Ascending aorta (tissue), 2 donors: ENCODE measurements around the gene WEE1. TPM values are rescaled to one million over a fixed set of nuclear protein-coding genes. Genes with fewer than 3 reads are reported as not detected.

Experiments
- DNase-seq, 2 donors: peaks; one replicate each; pipeline ENCODE4 v3.0.0-alpha.2; 2019; ENCODE audit warnings: low spot score in 2 of 2
- H3K27ac ChIP-seq, 2 donors: fragments of 200-600 bp; sonication (generic); one replicate each; pipeline ENCODE4 v1.5.1; 2016 to 2017; ENCODE audit warnings: mild to moderate bottlenecking in 1 of 2
- H3K27me3 ChIP-seq: fragments of 200-600 bp; sonication (generic); one replicate; pipeline ENCODE4 v1.5.1; 2017
- H3K36me3 ChIP-seq, 2 donors: fragments of 200-600 bp; sonication (generic); one replicate each; pipeline ENCODE4 v1.5.1; 2016
- H3K4me1 ChIP-seq, 2 donors: fragments of 200-600 bp; sonication (generic); one replicate each; pipeline ENCODE4 v1.5.1; 2016 to 2017; ENCODE audit warnings: mild to moderate bottlenecking in 1 of 2
- H3K4me3 ChIP-seq, 2 donors: fragments of 200-600 bp; sonication (generic); one replicate each; pipeline ENCODE4 v1.5.1; 2016 to 2017; ENCODE audit warnings: mild to moderate bottlenecking in 1 of 2
- H3K9me3 ChIP-seq, 2 donors: fragments of 200-600 bp; sonication (generic); one replicate each; pipeline ENCODE4 v1.5.1; 2016
- CTCF ChIP-seq, 3 experiments: fragments of 200-600 bp in 2 of 3; fragments of 450-650 bp in 1 of 3; sonication (generic) in 2 of 3; IDR thresholded peaks; one replicate each; pipeline ENCODE4 v1.5.1; 2016 to 2019; ENCODE audit warnings: antibody characterized with exemption in 3 of 3, mild to moderate bottlenecking in 1 of 3, moderate library complexity in 1 of 3
- intact Hi-C: fragments of 100-400 bp; cut with DNase I; formaldehyde crosslinking; loops from one replicate; pipeline ENCODE4 v1.15.1; 2023
- total RNA-seq: library from RNA; depleted of rRNA; stranded (reverse); fragments of >200 nt; gene quantifications from one replicate; pipeline ENCODE4 v1.1.0, GENCODE V29; 2016

WEE1 gene
- total RNA-seq, 1 donor from 2014 or later, result 20.8 TPM

- H3K4me1 ChIP-seq, result peaks cover 32 to 54% of the 10 kb centered on the region in 2 donors
- no peaks in the 10 kb centered on the region for H3K36me3 ChIP-seq
- H3K27ac ChIP-seq, result peak overlapping the region; percentile 93 to 96
- H3K27me3 ChIP-seq, result no peaks in the 10 kb centered on the region
- intact Hi-C loops, result loop anchor here (5.0 kb wide), 1 partner anchor 206 kb away; no protein-coding TSS in a partner anchor
- no peak for DNase-seq
- no peak overlapping the region for H3K4me3 ChIP-seq
- TF ChIP-seq CTCF (IDR thresholded peaks at IDR 0.05), result no peak
- no peaks in the 10 kb centered on the region for H3K9me3 ChIP-seq
These were observed 5.2 kb upstream of the WEE1 start for GRCh38 chr11:9568161-9568853.

GRCh38 chr11:9568854-9569587 lies 4.4 kb upstream of the WEE1 start:
- no peak for TF ChIP-seq CTCF (IDR thresholded peaks at IDR 0.05)
- DNase-seq, result peak in 1 of 2 donors; percentile 82
- Histone ChIP-seq H3K4me1 (peaks cover 32 to 54% of the 10 kb centered on the region in 2 donors), H3K27me3 (no peaks in the 10 kb centered on the region), H3K27ac (peak overlapping the region; percentile 93 to 96), H3K4me3 (peak overlapping the region in 1 of 2 donors; percentile 45), H3K36me3 (no peaks in the 10 kb centered on the region), H3K9me3 (no peaks in the 10 kb centered on the region)
- intact Hi-C loops, result loop anchor here (5.0 kb wide), 1 partner anchor 207 kb away; no protein-coding TSS in a partner anchor

GRCh38 chr11:9569588-9570164 lies 3.8 kb upstream of the WEE1 start:
- intact Hi-C loops, result loop anchor here (5.0 to 10.0 kb wide), 3 partner anchors 188 to 1235 kb away; partner anchors contain the start of gene EIF4G2
- H3K4me1 ChIP-seq, result peaks cover 32 to 54% of the 10 kb centered on the region in 2 donors
- no peaks in the 10 kb centered on the region for H3K9me3 ChIP-seq
- DNase-seq, result no peak
- H3K4me3 ChIP-seq, result peak overlapping the region in 1 of 2 donors; percentile 45
- peak overlapping the region; percentile 93 to 96 for H3K27ac ChIP-seq
- H3K27me3 ChIP-seq, result no peaks in the 10 kb centered on the region
- no peaks in the 10 kb centered on the region for H3K36me3 ChIP-seq
- no peak for TF ChIP-seq CTCF (IDR thresholded peaks at IDR 0.05)

GRCh38 chr11:9570313-9571025 lies 3.0 kb upstream of the WEE1 start:
- no peak for TF ChIP-seq CTCF (IDR thresholded peaks at IDR 0.05)
- Histone ChIP-seq H3K9me3 (no peaks in the 10 kb centered on the region), H3K27ac (peak overlapping the region; percentile 93 to 96), H3K4me3 (no peak overlapping the region), H3K36me3 (no peaks in the 10 kb centered on the region), H3K4me1 (peaks cover 32 to 50% of the 10 kb centered on the region in 2 donors), H3K27me3 (no peaks in the 10 kb centered on the region)
- intact Hi-C loops, result loop anchor here (5.0 to 10.0 kb wide), 2 partner anchors 187 to 1234 kb away; partner anchors contain the start of gene EIF4G2
- DNase-seq, result no peak
